ENCODE data around the gene LRP8.
"Not testable (repeated sequence)": the region's sequence is repeated elsewhere in the genome, so short reads cannot be mapped to it uniquely, and the experiment has no call there.

LRP8 gene

DNA sequence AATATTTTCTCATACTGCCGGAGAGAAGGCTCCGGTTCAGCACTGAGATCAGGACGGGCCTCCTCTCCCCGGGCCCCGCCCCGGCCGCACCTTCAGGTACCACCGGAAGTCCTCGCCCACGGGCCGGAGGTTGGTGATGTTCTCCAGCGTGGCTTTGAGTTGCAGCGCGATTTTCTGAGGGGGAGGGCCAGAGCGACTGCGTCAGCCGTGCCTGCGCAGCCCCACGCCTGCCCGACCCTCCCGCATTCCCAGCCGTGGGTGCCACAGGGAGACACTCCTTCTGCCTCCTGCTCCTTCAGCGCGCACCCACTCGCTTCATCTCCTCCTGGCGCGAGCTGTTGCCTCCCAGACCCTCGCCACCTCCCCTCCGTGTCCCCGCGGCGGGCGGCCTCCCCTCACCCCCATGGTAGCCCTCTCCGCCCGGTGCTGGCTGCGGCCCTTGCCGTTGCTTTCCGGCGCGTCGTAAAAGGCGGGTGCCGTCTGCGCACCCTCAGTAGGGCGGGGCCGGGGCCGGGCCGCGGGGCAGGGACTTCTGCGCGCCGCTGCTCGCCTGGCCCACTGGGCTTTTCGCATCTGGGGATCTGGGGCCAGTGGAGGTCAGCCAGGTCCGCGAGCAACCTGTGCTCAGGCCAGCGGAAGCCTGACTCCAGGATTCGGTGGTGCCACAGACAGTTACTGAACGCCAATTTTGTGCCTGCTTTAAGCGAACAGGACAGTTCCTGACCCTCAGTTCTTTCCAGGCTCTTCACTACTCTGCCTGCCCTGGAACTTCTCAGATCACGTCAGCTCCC lies 107.5 kb downstream of the LRP8 start, which contains the start of gene CZIB:
Gene CZIB (minus strand): TSS at position 464 of the 791 bp plus-strand sequence. CDS start 59 bp downstream, at position 405.
- peaks cover 8 to 13% of the 10 kb centered on the region in 2 donors for H3K4me1 ChIP-seq (ENCODE audit: control insufficient read depth in 2 of 2, insufficient read depth in 2 of 2, low read length in 2 of 2)
- H3K27me3 ChIP-seq (ENCODE audit: control insufficient read depth in 2 of 2, insufficient read depth in 2 of 2, low read length in 2 of 2), result no peaks in the 10 kb centered on the region
- peak within 1 kb of the TSS; percentile 99 for H3K27ac ChIP-seq (ENCODE audit: low read depth in 2 of 2, low read length in 2 of 2)
- H3K9ac ChIP-seq (ENCODE audit: low read depth in 1 of 2, low read length in 2 of 2), result peak within 1 kb of the TSS; percentile 82 to 98
- H3K4me3 ChIP-seq (ENCODE audit: low read length in 2 of 2), result peak within 1 kb of the TSS; percentile 92 to 99
- H3K36me3 ChIP-seq (ENCODE audit: control insufficient read depth in 2 of 2, insufficient read depth in 2 of 2, low read length in 2 of 2), result peaks cover 7 to 14% of the 10 kb centered on the region in 2 donors
- no peaks in the 10 kb centered on the region for H3K9me3 ChIP-seq (ENCODE audit: control insufficient read depth in 2 of 2, low read length in 2 of 2)

DNA sequence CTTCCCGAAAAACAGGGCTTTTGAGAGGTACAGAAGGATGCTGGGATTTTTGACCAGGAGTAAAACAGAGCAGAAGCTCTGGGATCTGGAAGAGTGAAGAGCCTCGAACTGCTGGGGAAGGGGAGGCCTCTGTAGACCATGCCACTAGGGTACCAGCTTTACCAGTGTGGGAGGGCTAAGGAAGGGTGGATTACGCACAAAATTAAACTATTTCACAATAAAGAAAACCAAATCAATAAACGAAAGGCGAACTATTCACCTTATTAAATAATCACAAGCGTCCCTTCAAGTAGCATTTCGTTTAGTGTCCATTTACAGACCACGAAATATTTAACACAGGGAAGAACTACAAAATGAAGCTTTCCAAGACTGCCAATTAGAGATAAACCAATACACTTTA lies 108.2 kb downstream of the LRP8 start:
- Histone ChIP-seq H3K9ac (ENCODE audit: low read depth in 1 of 2, low read length in 2 of 2) (peak overlapping the region; percentile 65 to 98), H3K27ac (ENCODE audit: low read depth in 2 of 2, low read length in 2 of 2) (peak overlapping the region; percentile 99), H3K36me3 (ENCODE audit: control insufficient read depth in 2 of 2, insufficient read depth in 2 of 2, low read length in 2 of 2) (peaks cover 7 to 14% of the 10 kb centered on the region in 2 donors), H3K4me1 (ENCODE audit: control insufficient read depth in 2 of 2, insufficient read depth in 2 of 2, low read length in 2 of 2) (peaks cover 8 to 13% of the 10 kb centered on the region in 2 donors), H3K4me3 (ENCODE audit: low read length in 2 of 2) (peak overlapping the region; percentile 92 to 99), H3K9me3 (ENCODE audit: control insufficient read depth in 2 of 2, low read length in 2 of 2) (no peaks in the 10 kb centered on the region), H3K27me3 (ENCODE audit: control insufficient read depth in 2 of 2, insufficient read depth in 2 of 2, low read length in 2 of 2) (no peaks in the 10 kb centered on the region)

DNA sequence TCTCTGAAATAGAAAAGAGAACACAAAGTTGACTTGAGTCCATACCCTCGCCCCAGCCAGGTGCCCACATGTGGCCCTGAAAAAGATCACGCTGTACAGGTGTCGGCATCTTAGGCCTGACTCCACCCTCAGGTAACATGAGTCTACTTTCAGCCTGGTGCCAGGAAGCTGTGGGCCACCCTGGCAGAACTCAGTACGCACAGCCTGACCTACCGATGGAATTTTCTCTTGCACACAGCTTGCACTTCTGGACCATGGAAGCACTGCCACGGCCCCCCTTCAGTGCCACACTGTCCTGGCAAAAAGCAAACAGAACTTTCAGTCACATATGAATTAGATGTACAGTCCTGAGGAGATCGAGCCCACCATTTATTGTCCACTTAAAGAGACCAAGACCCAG lies 109.7 kb downstream of the LRP8 start:
- peaks cover 18 to 27% of the 10 kb centered on the region in 2 donors for H3K36me3 ChIP-seq (ENCODE audit: control insufficient read depth in 2 of 2, insufficient read depth in 2 of 2, low read length in 2 of 2)
- no peak overlapping the region for H3K4me3 ChIP-seq (ENCODE audit: low read length in 2 of 2)
- no peaks in the 10 kb centered on the region for H3K9me3 ChIP-seq (ENCODE audit: control insufficient read depth in 2 of 2, low read length in 2 of 2)
- H3K27ac ChIP-seq (ENCODE audit: low read depth in 2 of 2, low read length in 2 of 2), result no peak overlapping the region
- H3K9ac ChIP-seq (ENCODE audit: low read depth in 1 of 2, low read length in 2 of 2), result no peak overlapping the region
- no peaks in the 10 kb centered on the region for H3K27me3 ChIP-seq (ENCODE audit: control insufficient read depth in 2 of 2, insufficient read depth in 2 of 2, low read length in 2 of 2)
- peaks cover 8 to 13% of the 10 kb centered on the region in 2 donors for H3K4me1 ChIP-seq (ENCODE audit: control insufficient read depth in 2 of 2, insufficient read depth in 2 of 2, low read length in 2 of 2)

DNA sequence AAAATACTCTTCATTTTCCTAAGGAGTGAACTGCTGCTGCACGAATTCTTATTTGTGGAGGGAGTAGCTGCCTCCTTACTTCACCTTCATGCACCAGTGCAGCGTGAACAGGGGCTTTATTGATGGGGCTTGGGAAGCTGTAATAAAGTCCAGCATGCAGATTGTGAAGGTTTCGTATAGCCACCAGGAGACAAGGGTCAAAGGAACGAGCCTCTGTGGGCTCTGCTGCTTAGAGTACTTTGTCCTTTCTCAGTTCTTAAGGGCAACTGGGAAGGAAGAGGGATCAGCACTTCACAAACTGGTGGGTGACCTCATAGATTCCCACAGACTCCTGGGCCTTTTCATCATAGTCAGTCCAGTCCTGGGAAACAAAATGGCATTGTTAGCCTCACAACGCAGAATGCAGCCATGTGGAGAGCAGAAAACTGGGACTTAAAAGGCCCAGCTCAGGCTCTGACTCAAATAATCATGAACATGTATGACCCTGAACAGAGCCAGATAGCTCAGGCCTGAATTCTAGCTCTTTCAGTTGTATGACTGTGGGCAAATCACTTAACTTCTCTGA lies 113.4 kb downstream of the LRP8 start:
- H3K4me3 ChIP-seq (ENCODE audit: low read length in 2 of 2), result no peak overlapping the region
- no peak overlapping the region for H3K27ac ChIP-seq (ENCODE audit: low read depth in 2 of 2, low read length in 2 of 2)
- H3K9ac ChIP-seq (ENCODE audit: low read depth in 1 of 2, low read length in 2 of 2), result no peak overlapping the region
- H3K4me1 ChIP-seq (ENCODE audit: control insufficient read depth in 2 of 2, insufficient read depth in 2 of 2, low read length in 2 of 2), result peaks cover 2% of the 10 kb centered on the region in 2 donors
- H3K36me3 ChIP-seq (ENCODE audit: control insufficient read depth in 2 of 2, insufficient read depth in 2 of 2, low read length in 2 of 2), result peaks cover 41 to 56% of the 10 kb centered on the region in 2 donors
- no peaks in the 10 kb centered on the region for H3K27me3 ChIP-seq (ENCODE audit: control insufficient read depth in 2 of 2, insufficient read depth in 2 of 2, low read length in 2 of 2)
- no peaks in the 10 kb centered on the region for H3K9me3 ChIP-seq (ENCODE audit: control insufficient read depth in 2 of 2, low read length in 2 of 2)

DNA sequence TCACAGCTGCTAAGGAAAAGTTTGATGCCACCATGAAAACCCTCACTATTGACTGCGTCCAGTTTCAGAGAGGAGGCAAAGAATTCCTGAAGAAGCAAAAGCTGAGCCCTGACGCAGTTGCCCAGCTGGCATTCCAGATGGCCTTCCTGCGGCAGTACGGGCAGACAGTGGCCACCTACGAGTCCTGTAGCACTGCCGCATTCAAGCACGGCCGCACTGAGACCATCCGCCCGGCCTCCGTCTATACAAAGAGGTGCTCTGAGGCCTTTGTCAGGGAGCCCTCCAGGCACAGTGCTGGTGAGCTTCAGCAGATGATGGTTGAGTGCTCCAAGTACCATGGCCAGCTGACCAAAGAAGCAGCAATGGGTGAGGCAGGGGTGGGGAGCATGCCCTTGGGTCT lies 116.9 kb downstream of the LRP8 start:
- H3K9ac ChIP-seq (ENCODE audit: low read depth in 1 of 2, low read length in 2 of 2), result no peak overlapping the region
- no peak overlapping the region for H3K4me3 ChIP-seq (ENCODE audit: low read length in 2 of 2)
- peaks cover 2 to 4% of the 10 kb centered on the region in 2 donors for H3K9me3 ChIP-seq (ENCODE audit: control insufficient read depth in 2 of 2, low read length in 2 of 2)
- H3K27ac ChIP-seq (ENCODE audit: low read depth in 2 of 2, low read length in 2 of 2), result no peak overlapping the region
- H3K36me3 ChIP-seq (ENCODE audit: control insufficient read depth in 2 of 2, insufficient read depth in 2 of 2, low read length in 2 of 2), result peaks cover 50 to 71% of the 10 kb centered on the region in 2 donors
- no peaks in the 10 kb centered on the region for H3K27me3 ChIP-seq (ENCODE audit: control insufficient read depth in 2 of 2, insufficient read depth in 2 of 2, low read length in 2 of 2)
- H3K4me1 ChIP-seq (ENCODE audit: control insufficient read depth in 2 of 2, insufficient read depth in 2 of 2, low read length in 2 of 2), result no peaks in the 10 kb centered on the region

DNA sequence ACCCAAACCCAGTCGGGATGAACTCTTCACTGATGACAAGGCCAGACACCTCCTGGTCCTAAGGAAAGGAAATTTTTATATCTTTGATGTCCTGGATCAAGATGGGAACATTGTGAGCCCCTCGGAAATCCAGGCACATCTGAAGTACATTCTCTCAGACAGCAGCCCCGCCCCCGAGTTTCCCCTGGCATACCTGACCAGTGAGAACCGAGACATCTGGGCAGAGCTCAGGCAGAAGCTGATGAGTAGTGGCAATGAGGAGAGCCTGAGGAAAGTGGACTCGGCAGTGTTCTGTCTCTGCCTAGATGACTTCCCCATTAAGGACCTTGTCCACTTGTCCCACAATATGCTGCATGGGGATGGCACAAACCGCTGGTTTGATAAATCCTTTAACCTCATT lies 117.5 kb downstream of the LRP8 start:
- Histone ChIP-seq H3K27me3 (ENCODE audit: control insufficient read depth in 2 of 2, insufficient read depth in 2 of 2, low read length in 2 of 2) (no peaks in the 10 kb centered on the region), H3K27ac (ENCODE audit: low read depth in 2 of 2, low read length in 2 of 2) (no peak overlapping the region), H3K36me3 (ENCODE audit: control insufficient read depth in 2 of 2, insufficient read depth in 2 of 2, low read length in 2 of 2) (peaks cover 53 to 72% of the 10 kb centered on the region in 2 donors), H3K4me3 (ENCODE audit: low read length in 2 of 2) (no peak overlapping the region), H3K9ac (ENCODE audit: low read depth in 1 of 2, low read length in 2 of 2) (no peak overlapping the region), H3K9me3 (ENCODE audit: control insufficient read depth in 2 of 2, low read length in 2 of 2) (peaks cover 2 to 4% of the 10 kb centered on the region in 2 donors), H3K4me1 (ENCODE audit: control insufficient read depth in 2 of 2, insufficient read depth in 2 of 2, low read length in 2 of 2) (no peaks in the 10 kb centered on the region)

DNA sequence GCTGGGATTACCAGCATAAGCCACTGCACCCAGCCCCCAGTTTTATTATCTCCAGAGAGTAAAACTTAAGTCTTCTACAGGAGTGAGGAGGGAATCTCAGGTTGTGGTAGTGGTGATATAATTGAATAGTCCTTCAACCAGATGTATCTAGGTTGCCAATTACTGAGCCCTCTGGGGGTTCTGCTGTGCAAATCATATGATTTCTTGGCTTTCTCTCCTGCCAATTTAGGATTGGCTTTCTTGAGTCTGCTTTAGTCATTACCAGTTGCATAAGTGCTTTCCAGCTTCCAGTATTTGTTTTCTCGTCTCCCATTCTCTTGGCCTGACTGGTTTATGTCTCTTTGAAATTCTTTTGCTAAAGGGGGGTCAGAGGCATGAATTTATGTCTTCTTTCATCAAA lies 120.1 kb downstream of the LRP8 start:
- H3K4me3 ChIP-seq (ENCODE audit: low read length in 2 of 2), result no peak overlapping the region
- H3K9ac ChIP-seq (ENCODE audit: low read depth in 1 of 2, low read length in 2 of 2), result no peak overlapping the region
- no peaks in the 10 kb centered on the region for H3K27me3 ChIP-seq (ENCODE audit: control insufficient read depth in 2 of 2, insufficient read depth in 2 of 2, low read length in 2 of 2)
- H3K9me3 ChIP-seq (ENCODE audit: control insufficient read depth in 2 of 2, low read length in 2 of 2), result peaks cover 2 to 4% of the 10 kb centered on the region in 2 donors
- H3K36me3 ChIP-seq (ENCODE audit: control insufficient read depth in 2 of 2, insufficient read depth in 2 of 2, low read length in 2 of 2), result peaks cover 65 to 77% of the 10 kb centered on the region in 2 donors
- no peaks in the 10 kb centered on the region for H3K4me1 ChIP-seq (ENCODE audit: control insufficient read depth in 2 of 2, insufficient read depth in 2 of 2, low read length in 2 of 2)
- no peak overlapping the region for H3K27ac ChIP-seq (ENCODE audit: low read depth in 2 of 2, low read length in 2 of 2)

DNA sequence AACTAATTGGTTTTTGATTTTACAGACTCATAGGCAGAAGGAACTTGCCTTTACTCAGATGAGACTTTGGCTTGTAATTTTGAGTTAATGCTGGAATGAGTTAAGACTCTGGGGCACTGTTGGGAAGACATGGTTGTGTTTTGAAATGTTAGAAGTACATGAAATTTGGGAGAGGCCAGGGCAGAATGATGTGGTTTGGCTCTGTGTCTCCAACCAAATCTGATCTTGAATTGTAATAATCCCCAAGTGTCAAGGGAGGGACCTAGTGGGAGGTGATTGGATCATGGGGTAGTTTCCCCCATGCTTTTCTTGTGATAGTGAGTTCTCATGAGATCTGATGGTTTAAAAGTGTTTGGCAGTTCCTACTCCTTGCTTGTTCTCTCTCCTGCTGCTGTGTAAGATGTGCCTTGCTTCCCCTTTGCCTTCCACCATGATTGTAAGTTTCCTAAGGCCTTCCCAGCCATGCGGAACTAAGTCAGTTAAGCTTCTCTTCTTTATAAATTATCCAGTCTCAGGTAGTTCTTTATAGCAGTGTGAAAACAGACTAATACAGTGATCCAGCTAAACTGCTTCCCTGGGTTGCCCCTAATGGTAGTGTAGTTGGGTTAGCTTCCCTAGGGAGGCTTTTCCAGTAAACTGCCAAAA lies 121.0 kb downstream of the LRP8 start:
- Histone ChIP-seq H3K4me1 (ENCODE audit: control insufficient read depth in 2 of 2, insufficient read depth in 2 of 2, low read length in 2 of 2) (no peaks in the 10 kb centered on the region), H3K4me3 (ENCODE audit: low read length in 2 of 2) (no peak overlapping the region), H3K27ac (ENCODE audit: low read depth in 2 of 2, low read length in 2 of 2) (no peak overlapping the region), H3K9ac (ENCODE audit: low read depth in 1 of 2, low read length in 2 of 2) (no peak overlapping the region), H3K36me3 (ENCODE audit: control insufficient read depth in 2 of 2, insufficient read depth in 2 of 2, low read length in 2 of 2) (peaks cover 68 to 80% of the 10 kb centered on the region in 2 donors), H3K9me3 (ENCODE audit: control insufficient read depth in 2 of 2, low read length in 2 of 2) (peaks cover 2 to 4% of the 10 kb centered on the region in 2 donors), H3K27me3 (ENCODE audit: control insufficient read depth in 2 of 2, insufficient read depth in 2 of 2, low read length in 2 of 2) (no peaks in the 10 kb centered on the region)

DNA sequence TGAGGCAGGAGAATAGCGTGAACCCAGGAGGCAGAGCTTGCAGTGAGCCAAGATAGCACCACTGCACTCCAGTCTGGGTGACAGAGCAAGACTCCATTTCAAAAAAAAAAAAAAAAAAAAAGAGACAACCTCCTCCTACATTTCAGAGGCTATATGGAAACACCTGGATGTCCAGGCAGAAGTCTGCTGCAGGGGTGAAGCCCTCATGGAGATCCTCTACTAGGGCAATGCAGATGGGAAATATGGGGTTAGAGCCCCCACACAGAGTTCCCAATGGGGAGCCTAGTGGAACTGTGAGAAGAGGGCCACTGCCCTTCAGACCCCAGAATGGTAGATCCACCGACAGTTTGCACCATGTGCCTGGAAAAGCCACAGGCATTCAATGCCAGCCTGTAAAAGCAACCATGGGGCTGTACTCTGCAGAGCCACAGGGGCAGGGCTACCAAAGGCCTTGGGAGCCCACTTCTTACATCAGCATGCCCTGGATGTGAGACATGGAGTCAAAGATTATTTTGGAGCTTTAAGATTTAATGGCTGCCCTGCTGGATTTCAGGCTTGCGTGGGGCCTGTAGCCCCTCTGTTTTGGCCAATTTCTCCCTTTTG lies 121.7 kb downstream of the LRP8 start:
- not testable (repeated sequence) for H3K27me3 ChIP-seq (ENCODE audit: control insufficient read depth in 2 of 2, insufficient read depth in 2 of 2, low read length in 2 of 2); H3K4me1 ChIP-seq (ENCODE audit: control insufficient read depth in 2 of 2, insufficient read depth in 2 of 2, low read length in 2 of 2); H3K9me3 ChIP-seq (ENCODE audit: control insufficient read depth in 2 of 2, low read length in 2 of 2); H3K4me3 ChIP-seq (ENCODE audit: low read length in 2 of 2); H3K27ac ChIP-seq (ENCODE audit: low read depth in 2 of 2, low read length in 2 of 2); H3K9ac ChIP-seq (ENCODE audit: low read depth in 1 of 2, low read length in 2 of 2)
- H3K36me3 ChIP-seq (ENCODE audit: control insufficient read depth in 2 of 2, insufficient read depth in 2 of 2, low read length in 2 of 2), result peaks cover 70 to 81% of the 10 kb centered on the region in 2 donors

DNA sequence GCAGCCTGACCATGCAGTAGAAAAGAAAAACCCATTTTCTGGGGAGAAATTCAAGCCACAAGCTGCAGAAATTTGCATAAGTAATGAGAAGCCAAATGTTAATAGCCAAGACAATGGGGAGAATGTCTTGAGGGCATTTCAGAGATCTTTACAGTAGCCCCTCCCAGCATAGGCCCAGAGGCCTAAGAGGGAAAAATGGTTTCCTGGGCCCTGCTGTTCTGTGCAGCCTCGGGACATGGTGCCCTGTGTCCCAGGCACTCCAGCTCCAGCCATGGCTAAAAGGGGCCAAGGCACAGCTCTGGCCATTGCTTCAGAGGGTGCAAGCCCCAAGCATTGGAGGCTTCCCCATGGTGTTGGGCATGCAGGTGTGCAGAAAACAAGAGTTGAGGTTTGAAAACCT lies 122.4 kb downstream of the LRP8 start:
- H3K27ac ChIP-seq (ENCODE audit: low read depth in 2 of 2, low read length in 2 of 2); H3K9me3 ChIP-seq (ENCODE audit: control insufficient read depth in 2 of 2, low read length in 2 of 2); H3K4me1 ChIP-seq (ENCODE audit: control insufficient read depth in 2 of 2, insufficient read depth in 2 of 2, low read length in 2 of 2); H3K4me3 ChIP-seq (ENCODE audit: low read length in 2 of 2); H3K27me3 ChIP-seq (ENCODE audit: control insufficient read depth in 2 of 2, insufficient read depth in 2 of 2, low read length in 2 of 2); H3K9ac ChIP-seq (ENCODE audit: low read depth in 1 of 2, low read length in 2 of 2): not testable (repeated sequence)
- peaks cover 70 to 81% of the 10 kb centered on the region in 2 donors for H3K36me3 ChIP-seq (ENCODE audit: control insufficient read depth in 2 of 2, insufficient read depth in 2 of 2, low read length in 2 of 2)

Measured in mucosa of rectum (tissue), 2 donors.